ENCODE data around the gene ZACN. TPM values are rescaled to one million over a fixed set of nuclear protein-coding genes. Genes with fewer than 3 reads are reported as not detected.

Gene ZACN
- total and polyA plus RNA-seq, 10 donors, result 0.17 to 1.9 (median 1.0) TPM; not detected in 5

DNA sequence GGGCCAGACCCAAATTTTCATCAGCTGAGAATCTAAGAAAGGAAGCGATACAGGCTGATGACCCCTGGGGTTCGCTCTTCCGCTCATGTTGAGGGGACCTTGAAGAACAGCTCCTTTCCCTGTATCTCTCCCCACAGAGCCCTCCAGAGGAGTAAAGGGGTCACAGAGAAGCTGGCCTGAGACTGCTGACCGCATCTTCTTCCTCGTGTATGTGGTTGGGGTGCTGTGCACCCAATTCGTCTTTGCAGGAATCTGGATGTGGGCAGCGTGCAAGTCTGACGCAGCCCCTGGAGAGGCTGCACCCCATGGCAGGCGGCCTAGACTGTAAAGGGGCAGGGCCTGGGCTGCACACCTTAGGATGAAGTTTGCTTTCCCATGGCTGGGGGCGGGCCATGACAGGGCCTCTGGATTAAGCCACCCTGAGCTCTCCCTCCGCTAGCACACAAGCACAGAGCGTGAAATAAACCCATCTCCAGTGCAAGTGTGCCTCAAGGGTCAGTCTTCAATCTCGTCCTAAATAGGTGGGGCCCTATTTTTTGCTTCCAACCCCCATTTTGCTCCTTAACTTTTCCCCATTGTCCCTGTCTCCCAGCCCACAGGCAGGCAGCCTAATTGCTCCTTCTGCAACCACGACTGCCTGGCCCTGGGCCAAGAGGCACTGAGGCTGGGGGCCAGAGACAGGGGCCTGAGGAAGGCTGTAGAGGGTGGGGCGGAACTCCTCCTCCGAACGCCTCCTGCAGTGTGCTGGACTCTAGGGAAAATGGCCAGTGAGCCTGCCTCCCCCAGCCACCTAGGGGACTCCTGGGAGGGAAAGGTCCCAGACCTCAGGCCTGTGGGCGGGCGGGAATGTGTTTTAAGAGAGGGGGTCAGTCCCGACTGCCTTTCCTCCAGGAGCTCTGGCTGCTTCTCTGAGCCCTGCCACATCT lies 3.6 kb downstream of the ZACN start:
- H3K27me3 ChIP-seq (replicated peaks in 1 of 7), result peaks cover 0 to 32% (median 22%) of the 10 kb centered on the region in 7 donors
- H3K4me3 ChIP-seq, result no peak overlapping the region
- H3K27ac ChIP-seq, result no peak overlapping the region
- 81 to 93% (median 90%) methylated on average over 17 to 20 of the region's 20 CpGs for WGBS, 5 donors
- H3K36me3 ChIP-seq, result peaks cover 3 to 64% (median 54%) of the 10 kb centered on the region in 6 donors
- no peak for DNase-seq
- intact Hi-C loops (cut with DNase I; ENCODE audit: low total_unique reads), result no loop called here
- peaks cover 0 to 30% (median 7%) of the 10 kb centered on the region in 6 donors for H3K4me1 ChIP-seq
- no peak for TF ChIP-seq POLR2A (IDR thresholded peaks at IDR 0.05)
- TF ChIP-seq, protein P1, sequence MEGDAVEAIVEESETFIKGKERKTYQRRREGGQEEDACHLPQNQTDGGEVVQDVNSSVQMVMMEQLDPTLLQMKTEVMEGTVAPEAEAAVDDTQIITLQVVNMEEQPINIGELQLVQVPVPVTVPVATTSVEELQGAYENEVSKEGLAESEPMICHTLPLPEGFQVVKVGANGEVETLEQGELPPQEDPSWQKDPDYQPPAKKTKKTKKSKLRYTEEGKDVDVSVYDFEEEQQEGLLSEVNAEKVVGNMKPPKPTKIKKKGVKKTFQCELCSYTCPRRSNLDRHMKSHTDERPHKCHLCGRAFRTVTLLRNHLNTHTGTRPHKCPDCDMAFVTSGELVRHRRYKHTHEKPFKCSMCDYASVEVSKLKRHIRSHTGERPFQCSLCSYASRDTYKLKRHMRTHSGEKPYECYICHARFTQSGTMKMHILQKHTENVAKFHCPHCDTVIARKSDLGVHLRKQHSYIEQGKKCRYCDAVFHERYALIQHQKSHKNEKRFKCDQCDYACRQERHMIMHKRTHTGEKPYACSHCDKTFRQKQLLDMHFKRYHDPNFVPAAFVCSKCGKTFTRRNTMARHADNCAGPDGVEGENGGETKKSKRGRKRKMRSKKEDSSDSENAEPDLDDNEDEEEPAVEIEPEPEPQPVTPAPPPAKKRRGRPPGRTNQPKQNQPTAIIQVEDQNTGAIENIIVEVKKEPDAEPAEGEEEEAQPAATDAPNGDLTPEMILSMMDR (IDR thresholded peaks at IDR 0.05 in 8 of 11, conservative IDR thresholded peaks at IDR 0.05 in 3 of 11), result no peak
- TF ChIP-seq POLR2AphosphoS5 (IDR thresholded peaks at IDR 0.05), result peak in 1 of 3 donors; percentile 22
- H3K9me3 ChIP-seq, result no peaks in the 10 kb centered on the region

DNA sequence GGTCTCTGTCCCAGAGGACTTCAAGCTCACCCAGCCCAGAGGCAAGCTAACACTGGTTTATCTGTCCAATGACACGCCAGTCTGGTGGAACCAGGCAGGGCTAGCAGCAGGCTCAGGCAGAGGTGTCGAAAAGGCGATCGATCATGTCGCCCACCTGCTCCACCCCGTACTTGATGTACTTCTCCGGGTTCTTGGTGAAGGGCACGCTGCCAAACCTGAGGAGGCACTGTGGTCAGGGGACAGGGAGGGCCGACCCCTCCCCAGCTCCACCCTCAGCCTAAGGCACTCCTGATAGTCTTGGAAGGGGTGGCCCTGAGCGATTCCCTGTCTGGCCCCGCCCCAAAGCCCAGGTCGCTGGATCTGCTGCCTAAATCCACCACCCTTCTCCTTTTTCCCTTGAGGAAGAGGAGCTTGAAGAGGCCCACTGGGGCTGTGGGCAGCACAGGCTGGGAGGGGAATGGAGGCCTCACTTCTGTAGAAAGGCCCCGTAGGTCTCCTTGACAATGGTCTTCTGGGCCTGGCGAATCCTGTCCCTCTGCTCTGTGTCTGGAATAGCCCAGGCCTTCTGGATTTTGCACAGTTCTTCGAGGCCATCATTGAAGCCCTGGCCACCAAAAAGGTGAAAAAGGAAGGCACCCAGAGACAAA lies 4.7 kb downstream of the ZACN start:
- WGBS, 5 donors, result 86 to 96% (median 95%) methylated on average over 13 to 15 of the region's 15 CpGs
- Histone ChIP-seq H3K9me3 (no peaks in the 10 kb centered on the region), H3K27ac (no peak overlapping the region), H3K4me3 (no peak overlapping the region), H3K4me1 (peaks cover 0 to 21% (median 7%) of the 10 kb centered on the region in 6 donors), H3K36me3 (peaks cover 3 to 75% (median 65%) of the 10 kb centered on the region in 6 donors), H3K27me3 (replicated peaks in 1 of 7) (peaks cover 0 to 21% (median 13%) of the 10 kb centered on the region in 7 donors)
- DNase-seq, result no peak
- intact Hi-C loops (cut with DNase I; ENCODE audit: low total_unique reads), result no loop called here
- TF ChIP-seq POLR2A (IDR thresholded peaks at IDR 0.05) (no peak), POLR2AphosphoS5 (IDR thresholded peaks at IDR 0.05) (peak in 1 of 3 donors; percentile 30)
- TF ChIP-seq, protein P1 (IDR thresholded peaks at IDR 0.05 in 8 of 11, conservative IDR thresholded peaks at IDR 0.05 in 3 of 11), result no peak

DNA sequence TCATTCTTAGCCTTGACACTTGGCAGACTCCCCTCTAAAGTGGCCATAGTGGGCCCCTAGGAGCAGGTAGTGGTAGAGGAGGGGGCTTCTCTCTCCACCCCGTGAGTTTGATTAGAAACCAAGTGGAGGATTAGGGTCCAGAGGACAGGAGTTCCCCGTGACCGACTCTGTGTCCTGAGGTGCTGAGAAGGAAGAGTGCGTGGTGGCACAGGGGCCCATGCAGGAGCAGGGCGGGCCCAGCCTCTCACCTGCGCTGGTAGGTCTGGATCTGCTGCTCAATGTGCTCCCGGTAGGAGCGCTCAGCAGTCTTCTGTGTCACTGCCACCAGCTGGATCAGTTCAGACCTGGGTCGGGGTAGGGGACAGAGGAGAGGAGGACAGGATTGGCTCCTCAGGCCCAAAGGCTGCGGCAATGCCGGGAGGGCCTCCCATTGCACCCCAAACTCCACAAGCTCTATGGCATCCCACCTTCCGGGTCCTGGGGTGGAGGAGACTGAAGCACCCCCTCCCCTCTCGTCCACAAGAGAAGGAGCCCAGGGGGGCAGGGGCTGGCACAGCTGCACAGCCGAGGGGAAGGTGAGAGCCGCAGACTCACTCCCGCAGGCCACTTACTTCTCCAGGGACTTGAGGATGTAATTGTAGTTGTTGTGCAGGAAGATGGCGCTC lies 6.2 kb downstream of the ZACN start:
- WGBS, 5 donors, result 85 to 92% (median 86%) methylated on average over 13 to 17 of the region's 17 CpGs
- Histone ChIP-seq H3K9me3 (no peaks in the 10 kb centered on the region), H3K27me3 (replicated peaks in 1 of 7) (peaks cover 0 to 6% (median 0%) of the 10 kb centered on the region in 7 donors), H3K27ac (no peak overlapping the region), H3K36me3 (peaks cover 3 to 90% (median 80%) of the 10 kb centered on the region in 6 donors), H3K4me3 (no peak overlapping the region), H3K4me1 (peaks cover 0 to 6% (median under 1%) of the 10 kb centered on the region in 6 donors)
- intact Hi-C loops (cut with DNase I; ENCODE audit: low total_unique reads), result no loop called here
- TF ChIP-seq POLR2A (IDR thresholded peaks at IDR 0.05) (no peak), POLR2AphosphoS5 (IDR thresholded peaks at IDR 0.05) (no peak)
- TF ChIP-seq, protein P1 (IDR thresholded peaks at IDR 0.05 in 8 of 11, conservative IDR thresholded peaks at IDR 0.05 in 3 of 11), result no peak
- DNase-seq, result no peak
